GM12891 (cell line): Measurements from ENCODE around the gene DDX31.
"Not testable (repeated sequence)": the region's sequence is repeated elsewhere in the genome, so short reads cannot be mapped to it uniquely, and the experiment has no call there.

Source experiments
- PAX5 ChIP-seq: IDR thresholded peaks from 2 replicates; pipeline ENCODE4 v1.6.1; 2011; ENCODE audit warnings: low read length, moderate library complexity, mild to moderate bottlenecking; ENCODE audit not compliant: insufficient read depth, severe bottlenecking
- POLR2A ChIP-seq: IDR thresholded peaks from 2 replicates; pipeline ENCODE4 v1.6.1; 2011; ENCODE audit warnings: low read depth, low read length, control low read depth

DNA sequence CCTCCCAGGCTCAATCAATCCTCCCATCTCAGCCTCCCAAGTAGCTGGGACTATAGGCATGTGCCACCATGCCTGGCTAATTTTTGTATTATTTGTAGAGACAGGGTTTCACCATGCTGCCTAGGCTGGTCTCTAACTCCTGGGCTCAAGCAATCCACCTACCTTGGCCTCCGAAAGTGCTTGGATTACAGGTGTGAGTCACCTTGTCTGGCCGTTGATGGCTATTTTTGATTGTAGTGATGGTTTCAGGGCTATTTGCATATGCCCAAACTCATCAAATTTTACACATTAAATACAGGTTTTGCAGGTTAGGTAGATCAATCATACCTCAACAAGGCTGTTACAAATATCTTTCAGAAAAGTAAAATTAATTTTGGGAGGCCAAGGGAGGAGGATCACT lies 101.0 kb downstream of the DDX31 start:
- TF ChIP-seq POLR2A, PAX5: not testable (repeated sequence)
